Endometrium (tissue), 2 donors: ENCODE results near the gene GFER.
A peak's percentile ranks its signal among the peaks of the same experiment; 100 is the strongest.

Source experiments
- FAIRE-seq: peaks from 2 replicates; lab custom pipeline; 2012; peaks lifted over from hg19 to GRCh38; lab: Jason Lieb, UNC
- donor health status: control.
- donor health status: control.

Gene GFER

DNA sequence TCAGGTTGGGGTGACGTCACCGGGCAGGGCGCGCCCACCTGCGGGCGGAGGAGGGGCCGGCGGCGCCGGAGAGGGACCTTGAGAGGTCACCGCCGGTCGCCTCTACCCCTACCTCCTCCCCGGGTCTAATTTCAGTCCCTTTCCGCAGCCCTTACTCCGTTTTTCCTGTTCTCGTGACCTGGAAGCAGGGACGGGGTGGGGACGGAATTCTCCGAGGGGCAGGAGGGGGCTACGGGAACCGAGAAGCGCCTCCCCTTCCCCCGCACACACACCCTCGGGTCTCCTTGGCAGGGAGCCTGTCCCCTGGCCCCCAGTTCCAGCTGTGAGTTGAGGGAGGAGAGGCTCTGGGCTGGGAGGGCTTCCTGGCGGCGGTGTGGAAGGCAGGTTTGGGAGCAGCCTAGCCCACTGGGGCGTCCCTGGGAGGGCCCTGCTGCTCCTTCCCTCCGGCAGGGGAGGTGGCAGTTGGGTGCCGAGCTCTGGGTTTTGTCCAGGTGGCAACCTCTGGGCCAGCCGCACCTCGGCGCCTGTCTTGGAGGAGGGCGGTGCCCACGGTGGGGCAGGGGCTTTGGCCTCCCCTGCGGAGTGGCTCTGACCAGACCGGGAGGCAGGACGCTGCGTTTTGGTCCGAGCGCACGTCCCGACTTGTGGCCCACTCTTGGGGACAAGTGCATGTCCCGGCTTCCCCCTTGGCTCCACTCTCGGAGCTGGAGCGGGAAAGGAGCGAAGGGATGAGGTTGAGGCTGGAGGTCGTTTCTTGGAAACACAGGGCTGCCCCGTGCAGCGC, 6.5 kb downstream of the GFER start:
- FAIRE-seq: no peak

GRCh38 chr16:1991135-1991551, 7.2 kb downstream of the GFER start:
- FAIRE-seq: no peak

DNA sequence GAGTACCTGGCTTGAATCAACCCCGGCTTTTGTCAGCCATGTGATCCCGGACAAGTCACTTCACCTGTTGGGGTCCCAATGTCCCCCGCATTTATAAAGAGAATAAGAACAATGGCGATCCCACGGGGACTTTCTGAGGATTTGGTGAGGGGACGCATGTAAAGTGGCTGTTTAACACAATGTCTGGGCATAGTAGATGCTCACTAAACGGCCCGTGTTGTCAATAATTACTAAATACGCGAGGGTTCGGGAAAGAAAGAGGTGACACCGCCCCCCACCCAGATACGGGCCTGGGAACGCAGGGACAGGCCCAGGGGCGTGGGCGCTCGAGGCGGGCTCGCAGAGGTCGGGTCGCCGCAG, 7.6 kb downstream of the GFER start:
- FAIRE-seq: no peak

- no peak for FAIRE-seq
Observed at GRCh38 chr16:1991948-1992703, 8.1 kb downstream of the GFER start.

GRCh38 chr16:1992704-1993317, 8.8 kb downstream of the GFER start:
- no peak for FAIRE-seq

DNA sequence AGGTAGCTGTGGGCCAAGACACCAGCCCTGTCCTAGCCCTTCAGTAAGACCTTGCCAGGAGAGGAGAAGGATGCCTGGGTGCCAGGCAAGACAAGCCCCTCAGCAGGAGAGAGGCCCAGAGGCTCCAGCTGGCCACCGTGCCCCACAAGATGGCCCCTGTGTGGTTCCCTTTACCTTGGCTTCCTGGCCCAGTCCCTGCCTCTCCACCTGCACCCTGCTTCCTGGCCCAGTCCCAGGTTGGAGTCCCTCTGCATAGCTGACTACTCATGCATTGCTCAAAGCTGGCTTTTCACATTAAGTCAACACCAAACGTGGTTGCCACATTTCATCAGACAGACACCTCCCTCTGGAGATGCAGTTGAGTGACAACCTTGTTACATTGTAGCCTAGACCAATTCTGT, 9.7 kb downstream of the GFER start:
- no peak for FAIRE-seq

DNA sequence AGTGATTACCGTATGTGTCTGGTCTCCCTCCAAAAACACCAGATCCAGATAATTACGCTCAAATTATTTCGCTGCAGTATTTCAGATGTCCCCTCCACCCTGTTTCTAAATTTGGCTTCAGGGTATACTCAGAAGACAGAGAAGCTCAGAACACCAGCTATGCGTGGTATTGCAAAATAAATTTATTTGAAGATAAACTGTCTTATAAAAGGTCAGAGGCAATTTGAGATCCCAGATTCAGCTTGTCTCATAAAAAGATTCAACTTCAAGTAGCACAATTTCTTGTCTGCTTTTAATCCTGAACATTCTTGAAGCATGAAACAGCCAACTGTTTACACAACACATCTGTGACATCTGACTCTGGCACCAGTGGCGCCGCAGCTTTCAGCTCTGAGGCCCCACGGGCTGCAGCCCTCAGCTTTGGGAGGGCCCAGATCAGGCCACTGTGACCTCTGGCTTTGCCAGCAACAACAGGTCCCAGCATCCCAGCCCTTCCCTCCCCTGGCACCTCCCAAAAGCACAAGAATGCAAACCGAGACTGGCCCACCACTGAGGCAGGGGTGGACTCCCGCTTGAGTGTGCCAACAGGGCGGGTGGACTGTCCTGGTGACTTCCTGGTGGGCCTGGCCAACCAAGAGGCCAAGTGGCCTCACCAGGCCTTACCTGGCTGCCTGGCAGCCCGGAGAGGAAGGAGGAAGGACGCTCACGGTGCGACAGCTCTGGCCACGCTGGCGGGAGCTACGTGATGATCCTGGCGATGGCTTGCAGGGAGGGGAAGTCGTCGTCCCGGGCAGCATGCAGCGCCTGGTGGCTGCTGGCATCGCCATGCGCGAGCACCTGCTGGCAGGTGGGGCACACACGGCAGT, 13.7 kb downstream of the GFER start:
- peak; percentile 93 for FAIRE-seq

DNA sequence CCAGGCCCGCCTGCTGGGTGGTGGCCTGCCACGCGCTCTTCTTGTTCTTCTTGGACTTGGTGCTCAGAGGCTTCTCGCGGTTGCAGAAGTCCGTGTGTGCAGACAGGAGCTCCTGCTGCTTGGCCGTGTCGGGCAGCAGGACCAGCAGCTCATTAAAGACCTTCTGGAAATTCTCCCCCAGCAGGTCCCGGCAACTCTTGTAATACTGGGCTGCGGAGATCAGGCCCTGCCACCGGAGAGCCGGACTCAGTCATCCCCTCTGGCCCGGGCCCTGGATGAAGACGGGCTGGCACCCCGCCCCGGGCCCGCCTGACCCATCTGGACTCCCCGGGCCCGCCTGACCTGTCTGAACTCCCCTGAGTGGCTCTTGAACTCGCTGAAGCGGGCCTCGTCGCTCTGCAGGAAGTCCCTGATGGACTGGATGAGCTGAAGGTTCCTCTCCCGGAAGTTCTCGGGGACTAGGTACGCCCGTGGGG, 14.4 kb downstream of the GFER start:
- FAIRE-seq: no peak

GRCh38 chr16:1998852-1999801, 15.1 kb downstream of the GFER start:
- no peak for FAIRE-seq

- no peak for FAIRE-seq
Observed at GRCh38 chr16:1999866-2000514, 16.0 kb downstream of the GFER start.

GRCh38 chr16:2001035-2001434, 17.0 kb downstream of the GFER start:
- FAIRE-seq: no peak

GRCh38 chr16:2001456-2002355, 17.7 kb downstream of the GFER start:
- no peak for FAIRE-seq

DNA sequence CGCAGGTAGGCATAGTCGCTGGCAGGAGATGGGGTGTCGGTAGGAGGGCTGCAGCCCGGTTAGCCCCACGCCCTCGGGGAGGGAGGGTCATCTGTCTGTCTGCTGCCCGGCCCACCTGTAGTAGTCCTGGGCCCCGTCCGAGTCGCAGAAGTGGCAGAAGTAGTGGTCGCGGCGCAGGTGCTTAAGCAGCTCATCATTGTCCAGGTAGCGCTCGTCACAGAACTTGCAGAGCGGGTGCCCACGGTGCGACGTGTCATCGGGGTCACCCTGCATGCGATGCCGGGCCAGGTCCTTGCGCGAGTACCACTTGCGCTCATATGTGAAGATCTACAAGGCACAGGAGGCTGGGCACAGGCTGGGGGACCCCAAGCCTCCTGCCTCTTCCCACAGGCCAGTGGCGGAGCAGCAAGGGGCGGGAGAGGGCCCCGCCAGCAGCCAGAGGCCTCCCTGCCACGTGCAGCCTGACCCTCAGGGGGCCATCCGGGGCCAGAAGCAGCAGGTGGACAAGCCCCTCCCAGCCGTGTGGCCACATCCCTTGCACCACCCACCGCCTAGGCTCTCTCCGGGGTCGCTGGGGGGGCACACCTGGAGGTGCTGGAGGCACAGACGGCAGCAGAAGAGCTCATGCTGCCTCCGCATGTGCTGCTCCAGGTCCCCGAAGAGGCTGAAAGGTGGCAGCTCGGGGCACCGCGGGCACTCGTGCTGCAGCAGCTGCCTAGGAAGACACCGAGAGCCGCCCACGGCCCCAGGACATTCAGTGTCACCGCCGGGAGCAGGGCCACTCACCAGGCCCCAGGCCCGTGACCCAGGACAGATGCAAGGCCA, 18.6 kb downstream of the GFER start:
- FAIRE-seq: no peak

DNA sequence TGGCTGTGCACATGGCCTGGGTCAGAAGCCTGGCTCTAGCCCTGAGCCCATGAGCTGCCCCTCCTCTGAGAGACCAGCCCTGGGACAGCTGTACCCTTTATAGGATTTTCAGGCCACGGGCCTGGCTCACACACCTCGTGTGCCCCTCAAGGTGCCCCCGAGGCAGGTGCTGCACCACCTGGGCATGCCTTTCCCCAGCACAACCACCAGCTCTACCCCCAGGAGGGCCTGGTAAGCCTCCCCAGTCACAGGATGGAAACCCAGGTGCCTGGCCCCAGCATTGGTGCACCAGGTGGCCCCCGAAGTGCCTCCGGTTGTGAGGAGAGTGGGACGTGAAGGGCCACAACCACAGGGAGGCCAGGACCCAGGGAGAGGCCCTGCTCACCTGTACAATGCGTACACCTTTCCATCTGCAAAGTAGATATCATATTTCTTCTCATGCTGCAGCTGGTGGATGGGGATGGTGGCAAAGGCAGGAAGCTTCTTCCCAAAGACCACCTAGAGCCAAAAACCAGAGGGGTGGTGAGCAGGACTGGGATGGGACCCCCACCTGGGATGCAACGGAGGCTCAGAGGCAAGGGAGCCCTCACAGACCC, 19.3 kb downstream of the GFER start:
- no peak for FAIRE-seq

DNA sequence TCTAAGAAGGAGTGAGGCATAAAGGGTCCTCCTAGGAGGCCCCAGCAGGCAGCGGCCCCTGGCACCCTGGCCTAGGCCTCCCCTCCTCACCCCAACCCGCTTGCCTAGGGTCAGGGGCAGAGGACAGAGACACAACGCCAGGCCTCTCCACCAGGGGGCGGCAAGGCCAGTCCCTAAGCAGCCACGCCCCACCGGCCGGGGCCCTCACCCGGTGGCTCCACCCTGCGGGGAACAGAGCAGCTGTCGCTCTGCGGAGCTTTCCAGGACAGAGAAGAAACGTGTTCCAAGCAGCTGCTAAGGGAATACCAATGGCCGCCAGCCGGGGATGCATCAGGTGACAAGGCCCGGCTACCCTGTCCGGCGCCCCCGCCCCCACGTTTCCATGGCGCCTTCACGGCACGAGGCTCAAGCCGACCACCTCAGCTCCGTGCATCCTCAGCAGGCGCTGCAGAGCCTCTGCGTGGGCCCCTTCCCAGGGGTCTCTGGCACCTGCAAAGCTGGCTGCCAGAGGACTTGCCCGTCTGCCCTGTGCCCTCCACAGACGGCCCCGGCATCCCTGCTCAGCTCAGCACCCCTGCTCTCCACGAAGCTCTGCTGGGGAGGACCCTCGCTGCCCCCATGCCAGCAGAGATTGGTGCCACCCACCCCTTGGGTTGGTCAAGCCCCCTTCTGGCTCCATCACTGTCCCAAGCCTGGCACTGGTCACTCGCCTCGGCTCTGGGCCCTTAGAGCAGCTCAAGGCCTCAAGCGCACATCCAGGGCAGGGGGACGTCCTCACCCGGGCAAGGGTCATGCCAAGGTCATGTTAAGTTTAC, 20.0 kb downstream of the GFER start:
- FAIRE-seq: no peak

- FAIRE-seq: no peak
Observed at GRCh38 chr16:2004795-2005517, 21.0 kb downstream of the GFER start.
